Activated CD8-positive, alpha-beta memory T cell treated with anti-CD3 and anti-CD28 coated beads, Interleukin-2, amount 10 ng/mL, durations not matched to agents 7 days and 5 days (primary cell): Measurements from ENCODE around the gene MACO1. TPM values are rescaled to one million over a fixed set of nuclear protein-coding genes. Genes with fewer than 3 reads are reported as not detected.
A peak's percentile ranks its signal among the peaks of the same experiment; 100 is the strongest.

Experiments used
- ATAC-seq: fragments of 150-1000 bp; cut with Tn5 transposase; one replicate; pipeline ENCODE4 v1.10.0; 2021; ENCODE audit warnings: moderate library complexity
- CTCF ChIA-PET: fragments of 350-600 bp; sonication (Branson Sonifier 250); formaldehyde crosslinking; loops from one replicate; lab custom pipeline; 2021; ENCODE audit warnings: antibody characterized with exemption; lab: Charles Lee
- DNase-seq: peaks from one replicate; pipeline ENCODE4 v3.0.0-alpha.2; 2020
- H3K27ac Mint-ChIP-seq: one replicate; pipeline ENCODE4 v1.8.0; 2021; ENCODE audit warnings: mild to moderate bottlenecking, mixed read lengths
- H3K27me3 Mint-ChIP-seq: one replicate; pipeline ENCODE4 v1.8.0; 2021; ENCODE audit warnings: mixed read lengths
- H3K36me3 Mint-ChIP-seq: one replicate; pipeline ENCODE4 v1.8.0; 2021; ENCODE audit warnings: mild to moderate bottlenecking, mixed read lengths
- H3K4me1 Mint-ChIP-seq: one replicate; pipeline ENCODE4 v1.8.0; 2021; ENCODE audit warnings: mixed read lengths
- H3K4me3 Mint-ChIP-seq: one replicate; pipeline ENCODE4 v1.8.0; 2021; ENCODE audit warnings: mild to moderate bottlenecking, moderate library complexity, mixed read lengths
- H3K9me3 Mint-ChIP-seq: one replicate; pipeline ENCODE4 v1.8.0; 2022; ENCODE audit warnings: low read depth, mixed read lengths
- total RNA-seq, 2 experiments: library from RNA; stranded (reverse); gene quantifications; one replicate each; pipeline ENCODE4 v1.2.3, GENCODE V29; 2021

MACO1 gene
- total RNA-seq, 2 experiments from 2014 or later: 13.0 to 15.7 TPM

DNA sequence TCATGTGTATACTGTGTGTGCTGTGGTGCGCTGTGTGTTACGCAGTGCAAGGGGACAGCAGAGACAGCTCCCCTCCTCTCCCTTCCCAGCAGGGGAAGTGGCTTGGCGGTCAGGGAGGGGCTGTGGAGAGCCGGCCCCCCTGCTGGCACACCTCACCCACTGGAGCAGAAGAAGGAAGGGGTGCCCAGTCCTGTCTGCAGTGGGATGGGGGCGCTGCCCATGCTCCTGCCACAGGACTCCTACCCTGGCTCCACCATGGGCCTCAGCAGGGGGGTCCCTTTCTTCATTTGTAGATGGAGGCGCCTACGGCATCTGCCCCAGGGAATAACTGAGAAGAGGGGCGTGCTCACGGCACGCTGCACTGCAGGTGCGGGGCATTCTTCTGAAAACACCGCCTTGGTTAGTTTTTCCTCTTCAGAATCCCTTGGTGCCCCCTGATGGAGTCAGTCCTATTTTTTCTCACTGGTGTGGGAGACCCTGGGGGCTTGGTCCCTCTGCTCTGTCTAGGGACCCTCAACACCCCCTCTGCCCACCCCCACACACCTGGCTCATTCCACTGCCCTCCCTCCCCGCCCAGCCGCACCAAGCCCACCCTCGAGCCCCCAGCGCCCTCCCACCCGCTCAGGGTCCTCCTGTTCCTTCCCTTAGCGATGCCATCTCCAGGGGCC, 99.0 kb downstream of the MACO1 start:
- CTCF ChIA-PET: no interaction called here
- Mint-ChIP-seq H3K4me1 (peaks cover 3% of the 10 kb centered on the region), H3K4me3 (no peak overlapping the region), H3K36me3 (no peaks in the 10 kb centered on the region), H3K27ac (no peak overlapping the region), H3K9me3 (peaks cover 4% of the 10 kb centered on the region), H3K27me3 (peaks cover 6% of the 10 kb centered on the region)
- ATAC-seq (peak; percentile 52), DNase-seq (no peak)

DNA sequence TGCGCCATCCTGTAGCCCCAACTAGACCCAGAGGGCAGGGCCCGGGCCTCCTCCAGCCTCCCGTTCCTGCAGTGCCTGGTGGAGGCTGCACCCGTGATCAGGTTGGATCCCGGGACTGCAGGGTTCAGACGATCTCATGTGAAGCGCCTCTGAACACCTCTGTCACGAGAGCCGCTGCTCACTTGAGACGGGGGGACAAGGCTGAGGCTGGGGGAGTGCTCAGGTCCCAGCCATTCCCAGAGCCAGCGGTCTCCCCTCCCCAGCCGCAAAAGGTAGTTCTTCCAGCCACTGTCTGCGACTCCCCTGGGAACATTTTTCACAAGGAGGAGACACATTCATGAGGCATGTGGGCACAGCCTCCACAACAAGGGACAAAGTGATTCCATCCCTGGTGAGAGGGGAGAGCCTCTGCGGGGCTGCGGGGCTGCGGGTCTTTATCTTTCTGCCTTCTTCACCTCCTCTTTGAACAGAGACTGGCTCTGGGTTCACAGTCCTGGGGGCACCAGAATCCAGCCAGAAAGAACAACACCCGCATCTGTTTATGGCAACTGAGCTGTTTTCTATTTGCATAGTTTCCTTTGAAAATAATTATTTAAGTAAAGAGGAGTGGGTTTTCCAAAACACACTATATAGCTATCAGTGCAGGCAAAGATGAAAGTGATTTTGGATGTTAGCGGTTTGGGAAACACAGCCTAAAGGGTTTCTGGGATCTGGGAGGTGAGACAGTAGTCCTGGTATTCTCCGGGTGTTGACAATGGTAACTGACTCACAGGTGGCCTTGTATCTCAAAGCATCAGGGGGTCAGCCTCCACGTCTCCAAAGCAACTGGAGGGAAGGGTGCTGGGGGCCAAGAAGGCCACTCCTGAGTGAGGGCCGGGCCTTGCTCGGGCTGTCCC, 99.7 kb downstream of the MACO1 start:
- Mint-ChIP-seq H3K36me3 (no peaks in the 10 kb centered on the region), H3K4me3 (no peak overlapping the region), H3K4me1 (peaks cover 2% of the 10 kb centered on the region), H3K27ac (no peak overlapping the region), H3K27me3 (peaks cover 6% of the 10 kb centered on the region), H3K9me3 (peaks cover 4% of the 10 kb centered on the region)
- CTCF ChIA-PET: no interaction called here
- DNase-seq: no peak
- ATAC-seq: no peak

DNA sequence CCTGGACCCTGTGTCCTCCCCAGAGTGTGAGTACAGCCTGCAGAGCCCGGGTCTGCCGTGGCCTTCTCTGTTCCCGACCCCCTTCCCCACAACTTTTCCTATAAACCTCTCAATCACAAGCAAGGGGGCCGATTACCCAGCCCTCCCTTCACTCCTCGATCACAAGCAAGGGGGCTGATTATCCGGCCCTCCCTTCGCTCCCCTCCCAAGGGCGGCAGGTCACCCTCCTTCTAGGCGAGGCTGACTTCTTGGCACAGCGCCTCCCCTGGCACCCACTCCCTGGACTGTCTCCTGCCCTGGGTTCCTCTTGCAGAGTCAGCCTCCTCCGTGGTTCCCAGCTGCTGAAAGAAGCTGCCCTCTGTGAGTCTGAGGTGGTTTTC, 100.4 kb downstream of the MACO1 start:
- H3K27ac Mint-ChIP-seq: no peak overlapping the region
- no peaks in the 10 kb centered on the region for H3K36me3 Mint-ChIP-seq
- peaks cover 6% of the 10 kb centered on the region for H3K27me3 Mint-ChIP-seq
- CTCF ChIA-PET: no interaction called here
- ATAC-seq: no peak
- peaks cover 4% of the 10 kb centered on the region for H3K9me3 Mint-ChIP-seq
- no peak overlapping the region for H3K4me3 Mint-ChIP-seq
- H3K4me1 Mint-ChIP-seq: no peaks in the 10 kb centered on the region
- no peak for DNase-seq

DNA sequence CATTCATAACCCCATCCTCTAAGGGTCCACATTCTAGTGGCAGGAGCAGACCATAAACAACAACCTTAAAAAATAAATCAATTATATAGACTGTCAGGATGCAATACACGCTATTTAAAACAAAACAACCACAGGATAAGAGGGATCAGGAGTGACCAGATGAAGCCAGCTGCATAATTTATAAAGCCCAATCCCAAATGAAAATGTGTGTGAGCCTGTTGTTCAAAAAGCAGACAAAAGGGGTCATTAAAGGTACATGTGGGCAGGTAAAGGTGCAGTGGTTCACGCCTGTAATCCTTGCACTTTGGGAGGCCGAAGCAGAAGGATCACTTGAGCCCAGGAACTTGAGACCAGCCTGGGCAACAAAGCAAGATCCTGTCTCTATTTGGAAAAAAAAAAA, 102.3 kb downstream of the MACO1 start:
- CTCF ChIA-PET: interaction anchor here (0.7 to 1.1 kb wide), 3 partner anchors 12 to 288 kb away, joined by 3 read pairs; no protein-coding TSS in a partner anchor
- no peak for DNase-seq

DNA sequence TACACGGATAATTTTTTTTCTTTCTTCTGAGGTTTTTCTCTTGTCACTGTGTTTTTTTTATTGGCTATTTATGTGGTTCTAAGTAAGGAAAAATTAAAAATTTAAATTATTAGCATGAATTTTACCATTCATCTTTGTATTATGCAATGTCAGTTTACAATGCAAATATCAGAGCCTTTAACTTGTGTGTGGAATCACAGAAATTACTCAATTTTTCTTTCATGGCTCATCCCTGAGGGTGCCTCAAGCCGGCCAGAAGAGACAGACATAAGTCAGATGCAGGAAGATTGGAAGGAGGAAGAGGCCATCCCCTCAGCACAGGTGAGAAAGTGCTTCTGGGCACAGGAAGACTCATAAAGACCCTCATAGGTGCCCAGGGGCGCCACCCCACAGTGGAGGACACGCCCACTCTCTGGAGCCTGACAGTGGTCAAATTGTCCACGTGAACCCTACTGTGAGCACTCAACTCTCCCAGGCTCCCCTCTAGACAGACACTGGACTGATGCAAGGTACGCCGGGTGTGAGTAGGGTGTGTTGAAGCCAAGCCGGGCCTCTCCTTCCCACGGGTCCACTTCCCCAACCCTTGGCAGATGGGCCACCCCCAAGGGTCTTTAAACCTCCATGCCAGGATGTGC, 103.2 kb downstream of the MACO1 start:
- ATAC-seq (no peak), DNase-seq (no peak)
- H3K9me3 Mint-ChIP-seq: peaks cover 4% of the 10 kb centered on the region
- H3K27ac Mint-ChIP-seq: no peak overlapping the region
- CTCF ChIA-PET: no interaction called here
- H3K36me3 Mint-ChIP-seq: no peaks in the 10 kb centered on the region
- H3K27me3 Mint-ChIP-seq: peaks cover 17% of the 10 kb centered on the region
- H3K4me1 Mint-ChIP-seq: no peaks in the 10 kb centered on the region
- no peak overlapping the region for H3K4me3 Mint-ChIP-seq

More for the DNA sequence above, 102.3 kb downstream of the MACO1 start:
- ATAC-seq: no peak
- no peaks in the 10 kb centered on the region for H3K36me3 Mint-ChIP-seq
- H3K4me1 Mint-ChIP-seq: no peaks in the 10 kb centered on the region
- no peak overlapping the region for H3K4me3 Mint-ChIP-seq
- H3K9me3 Mint-ChIP-seq: peaks cover 4% of the 10 kb centered on the region
- H3K27ac Mint-ChIP-seq: no peak overlapping the region
- H3K27me3 Mint-ChIP-seq: peaks cover 17% of the 10 kb centered on the region

DNA sequence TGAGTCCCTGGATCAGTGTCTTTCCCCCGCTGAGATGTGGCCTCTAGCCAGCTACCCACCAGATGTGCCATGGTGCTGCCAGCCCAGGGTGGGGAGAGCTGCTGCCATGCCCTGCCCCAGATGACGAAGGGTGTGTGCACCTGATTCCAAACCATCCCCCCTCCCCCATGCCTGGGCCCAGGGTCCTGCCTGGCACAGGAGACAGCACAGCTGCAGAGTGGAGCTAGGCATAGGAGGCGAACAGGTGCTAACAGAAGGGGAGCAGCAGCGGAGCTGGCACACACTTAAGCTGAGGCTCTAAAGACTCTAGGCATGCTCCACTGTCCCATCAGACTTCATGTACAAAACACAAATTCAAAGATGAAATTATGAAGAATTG, 103.7 kb downstream of the MACO1 start:
- H3K4me1 Mint-ChIP-seq: no peaks in the 10 kb centered on the region
- no peaks in the 10 kb centered on the region for H3K36me3 Mint-ChIP-seq
- DNase-seq (no peak), ATAC-seq (no peak)
- CTCF ChIA-PET: no interaction called here
- no peak overlapping the region for H3K27ac Mint-ChIP-seq
- H3K9me3 Mint-ChIP-seq: no peaks in the 10 kb centered on the region
- H3K4me3 Mint-ChIP-seq: no peak overlapping the region
- peaks cover 17% of the 10 kb centered on the region for H3K27me3 Mint-ChIP-seq

DNA sequence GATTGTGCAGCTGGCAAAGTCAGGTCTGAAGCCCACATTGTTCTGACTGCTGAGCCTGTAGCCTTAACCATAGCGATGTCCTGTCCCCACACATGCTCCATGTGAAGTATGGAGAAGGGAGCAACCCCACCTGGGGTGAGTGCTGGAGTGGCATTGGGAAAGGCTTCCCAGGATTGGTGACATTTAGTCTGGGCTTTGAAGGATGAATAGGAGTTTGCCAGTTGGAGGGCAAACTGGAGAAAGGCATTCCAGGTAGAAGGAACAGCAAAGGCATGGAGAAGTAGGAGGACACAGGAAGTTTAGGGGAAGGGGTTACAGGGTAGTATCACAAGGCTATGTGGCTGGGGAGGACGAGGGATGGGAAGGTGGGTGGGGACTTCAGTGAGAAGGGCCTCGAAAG, 105.4 kb downstream of the MACO1 start:
- H3K4me1 Mint-ChIP-seq: no peaks in the 10 kb centered on the region
- CTCF ChIA-PET: no interaction called here
- H3K27me3 Mint-ChIP-seq: peaks cover 20% of the 10 kb centered on the region
- DNase-seq: no peak
- H3K27ac Mint-ChIP-seq: no peak overlapping the region
- H3K9me3 Mint-ChIP-seq: no peaks in the 10 kb centered on the region
- no peak overlapping the region for H3K4me3 Mint-ChIP-seq
- H3K36me3 Mint-ChIP-seq: no peaks in the 10 kb centered on the region
- ATAC-seq: no peak

DNA sequence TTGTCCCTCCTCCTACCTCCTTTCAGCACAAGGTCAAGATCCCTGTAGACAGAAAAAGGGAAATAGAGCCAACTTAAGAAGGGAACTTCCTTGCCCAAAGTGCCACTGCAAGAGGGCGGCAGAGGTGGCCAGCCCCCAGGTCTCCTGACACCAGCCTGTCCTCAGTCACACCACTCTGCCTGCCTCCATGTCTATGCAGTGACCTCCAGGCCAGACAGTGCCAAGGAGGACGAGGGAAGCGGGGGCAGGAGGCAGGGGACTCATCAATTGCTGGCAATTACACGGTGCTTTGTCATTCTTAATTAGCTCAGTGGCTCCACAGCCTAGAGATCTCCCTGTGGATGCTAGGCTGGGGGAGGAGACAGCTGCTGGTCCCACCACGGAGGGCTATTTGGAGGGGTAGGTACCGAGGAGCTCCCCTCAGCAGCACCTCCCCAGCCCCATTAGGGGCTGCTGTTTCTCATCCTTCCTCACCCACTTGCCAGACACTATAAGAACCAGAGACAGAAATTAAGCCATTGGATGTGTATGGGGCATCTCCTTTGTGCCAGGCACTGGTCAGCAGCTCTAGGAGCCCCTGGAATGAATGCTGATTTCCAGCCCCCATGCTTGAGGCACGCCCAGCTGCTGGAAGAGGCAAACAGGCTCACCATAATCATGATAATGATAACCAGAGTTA, 106.6 kb downstream of the MACO1 start:
- Mint-ChIP-seq H3K27ac (no peak overlapping the region), H3K4me1 (no peaks in the 10 kb centered on the region), H3K36me3 (no peaks in the 10 kb centered on the region), H3K9me3 (no peaks in the 10 kb centered on the region), H3K4me3 (no peak overlapping the region), H3K27me3 (peaks cover 29% of the 10 kb centered on the region)
- no peak for DNase-seq
- CTCF ChIA-PET: interaction anchor here (1.1 kb wide), 1 partner anchor 13 kb away, joined by 3 read pairs; no protein-coding TSS in a partner anchor
- no peak for ATAC-seq

DNA sequence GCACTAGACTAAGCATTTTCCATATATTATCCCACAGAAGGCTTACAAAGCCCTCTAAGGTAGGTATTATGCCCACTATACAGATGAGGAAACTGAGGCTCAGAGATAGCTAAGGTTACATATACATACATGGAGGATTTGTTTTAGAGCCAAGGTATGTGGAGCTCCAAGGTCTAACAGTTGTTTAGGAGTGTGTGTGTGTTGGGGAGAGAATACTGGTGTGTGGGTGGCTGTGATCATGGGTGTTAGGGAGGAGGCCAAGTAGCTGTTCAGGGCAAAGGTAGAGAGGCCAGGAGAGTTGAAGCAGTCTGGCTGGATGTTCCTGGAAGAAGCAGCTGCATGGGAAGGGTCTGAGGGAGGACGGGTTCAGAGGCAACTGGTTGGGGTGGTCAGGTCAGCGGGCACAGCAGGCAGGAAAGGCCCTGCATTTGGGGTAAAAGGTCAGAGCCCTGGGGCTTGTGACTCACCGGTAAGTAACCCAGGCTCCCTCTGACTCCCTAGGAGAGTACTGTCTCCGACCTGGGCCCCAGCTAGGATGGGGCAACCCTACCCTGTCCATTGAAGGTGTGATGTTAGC, 107.6 kb downstream of the MACO1 start:
- CTCF ChIA-PET: interaction anchor here (1.1 kb wide), 1 partner anchor 14 kb away, joined by 3 read pairs; no protein-coding TSS in a partner anchor

DNA sequence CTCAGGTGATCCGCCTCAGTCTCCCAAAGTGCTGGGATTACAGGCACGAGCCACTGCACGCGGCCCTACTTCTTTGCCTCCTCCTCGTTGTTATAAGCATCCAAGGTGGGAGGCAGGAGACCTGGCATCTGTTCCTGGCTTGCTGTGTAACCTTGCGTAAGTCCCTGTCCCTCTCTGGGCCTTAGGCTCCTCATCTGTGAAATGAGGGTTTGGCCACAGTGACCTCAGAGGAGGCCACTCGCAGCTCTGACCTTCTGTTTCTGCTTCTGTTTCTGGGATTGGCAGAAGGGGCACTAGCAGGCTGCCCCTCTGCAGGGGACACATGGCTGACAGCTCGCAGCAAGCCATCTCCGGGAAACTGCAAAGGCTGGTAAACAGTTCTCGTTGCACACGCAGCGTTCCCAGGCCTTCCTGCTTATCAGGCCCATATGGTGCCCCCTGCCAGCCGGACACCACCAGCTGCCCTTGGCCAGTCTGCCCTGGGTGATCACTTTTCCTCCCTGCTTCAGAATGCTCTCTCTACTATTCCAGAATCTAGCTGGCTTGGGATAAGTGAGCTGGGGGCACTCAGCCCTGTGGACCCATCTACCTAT, 110.1 kb downstream of the MACO1 start:
- ATAC-seq (no peak), DNase-seq (no peak)
- Mint-ChIP-seq H3K4me3 (no peak overlapping the region), H3K9me3 (no peaks in the 10 kb centered on the region), H3K27ac (no peak overlapping the region), H3K27me3 (peaks cover 38% of the 10 kb centered on the region), H3K4me1 (peaks cover 14% of the 10 kb centered on the region), H3K36me3 (no peaks in the 10 kb centered on the region)
- CTCF ChIA-PET: no interaction called here

More for the DNA sequence above, 107.6 kb downstream of the MACO1 start:
- Mint-ChIP-seq H3K9me3 (no peaks in the 10 kb centered on the region), H3K27ac (no peak overlapping the region), H3K4me1 (no peaks in the 10 kb centered on the region), H3K4me3 (no peak overlapping the region), H3K27me3 (peaks cover 23% of the 10 kb centered on the region), H3K36me3 (no peaks in the 10 kb centered on the region)
- no peak for ATAC-seq
- no peak for DNase-seq

DNA sequence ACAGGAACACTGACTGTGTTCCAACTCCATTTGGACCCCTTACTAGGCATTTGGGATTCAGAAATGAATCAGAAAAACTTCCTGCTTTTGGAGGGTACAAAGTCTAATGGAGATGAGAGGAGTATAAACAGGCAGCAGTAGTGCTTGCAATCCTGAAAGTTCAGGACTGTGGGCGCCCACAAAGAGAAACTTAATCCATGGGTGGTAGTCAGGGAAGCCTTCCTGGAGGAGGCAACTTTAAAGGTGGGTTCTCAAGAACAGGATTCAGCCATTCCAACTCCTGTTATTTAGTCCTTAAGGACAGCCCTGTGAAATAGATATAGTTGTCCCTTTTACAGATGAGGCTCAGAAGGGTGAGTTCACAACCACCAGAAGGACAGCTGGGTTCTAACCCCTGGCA, 110.7 kb downstream of the MACO1 start:
- no peak for DNase-seq
- Mint-ChIP-seq H3K27me3 (peaks cover 38% of the 10 kb centered on the region), H3K9me3 (no peaks in the 10 kb centered on the region), H3K27ac (no peak overlapping the region), H3K36me3 (no peaks in the 10 kb centered on the region), H3K4me3 (no peak overlapping the region), H3K4me1 (peaks cover 14% of the 10 kb centered on the region)
- no peak for ATAC-seq
- CTCF ChIA-PET: no interaction called here

DNA sequence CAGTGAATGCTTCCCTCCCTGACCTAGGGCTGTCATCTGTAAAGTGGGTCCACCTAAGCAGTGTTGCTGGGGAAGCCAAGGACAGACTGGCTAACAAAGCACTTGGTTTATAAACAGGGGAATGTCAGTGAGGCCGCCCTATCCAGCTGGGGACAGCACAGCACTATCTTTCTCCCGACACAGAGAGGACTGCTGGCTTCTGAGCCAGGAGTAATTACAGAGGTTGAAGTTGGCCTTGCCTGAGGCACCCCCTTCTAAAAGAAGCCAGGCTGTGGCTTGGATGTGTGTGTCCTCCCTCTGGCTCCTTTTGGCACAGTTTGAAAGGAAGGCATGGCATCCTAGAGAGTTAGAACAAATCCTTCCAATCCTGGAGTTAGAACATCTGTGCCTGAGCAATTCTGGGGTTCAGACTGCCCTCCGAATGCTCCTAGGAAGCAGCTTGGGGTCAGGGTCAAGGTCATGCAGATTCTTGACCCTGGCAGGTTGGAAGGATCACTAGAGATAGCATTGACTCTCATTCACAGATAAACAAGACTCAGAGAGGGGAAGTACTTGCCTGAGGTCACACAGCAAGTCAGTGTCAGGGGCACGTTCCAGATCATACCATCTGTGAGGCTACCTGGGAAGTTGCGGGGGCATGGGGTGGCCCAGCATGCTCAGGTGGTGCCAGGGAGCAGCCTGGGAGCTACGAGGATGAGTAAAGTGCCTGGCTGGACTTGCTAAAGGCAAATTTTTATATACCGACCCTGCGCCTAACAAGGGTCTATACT, 111.4 kb downstream of the MACO1 start:
- no peak for ATAC-seq
- Mint-ChIP-seq H3K4me3 (no peak overlapping the region), H3K9me3 (no peaks in the 10 kb centered on the region), H3K27me3 (peaks cover 33% of the 10 kb centered on the region), H3K27ac (no peak overlapping the region), H3K4me1 (peaks cover 17% of the 10 kb centered on the region), H3K36me3 (no peaks in the 10 kb centered on the region)
- DNase-seq: no peak
- CTCF ChIA-PET: no interaction called here
